GM15510 (cell line): Measurements from ENCODE around the gene MLN.

Source experiments
- POLR2A ChIP-seq: IDR thresholded peaks from 3 replicates; pipeline ENCODE4 v1.6.1; 2011; ENCODE audit warnings: borderline replicate concordance; ENCODE audit not compliant: insufficient read length; ENCODE audit errors: extremely low read depth

Gene MLN

DNA sequence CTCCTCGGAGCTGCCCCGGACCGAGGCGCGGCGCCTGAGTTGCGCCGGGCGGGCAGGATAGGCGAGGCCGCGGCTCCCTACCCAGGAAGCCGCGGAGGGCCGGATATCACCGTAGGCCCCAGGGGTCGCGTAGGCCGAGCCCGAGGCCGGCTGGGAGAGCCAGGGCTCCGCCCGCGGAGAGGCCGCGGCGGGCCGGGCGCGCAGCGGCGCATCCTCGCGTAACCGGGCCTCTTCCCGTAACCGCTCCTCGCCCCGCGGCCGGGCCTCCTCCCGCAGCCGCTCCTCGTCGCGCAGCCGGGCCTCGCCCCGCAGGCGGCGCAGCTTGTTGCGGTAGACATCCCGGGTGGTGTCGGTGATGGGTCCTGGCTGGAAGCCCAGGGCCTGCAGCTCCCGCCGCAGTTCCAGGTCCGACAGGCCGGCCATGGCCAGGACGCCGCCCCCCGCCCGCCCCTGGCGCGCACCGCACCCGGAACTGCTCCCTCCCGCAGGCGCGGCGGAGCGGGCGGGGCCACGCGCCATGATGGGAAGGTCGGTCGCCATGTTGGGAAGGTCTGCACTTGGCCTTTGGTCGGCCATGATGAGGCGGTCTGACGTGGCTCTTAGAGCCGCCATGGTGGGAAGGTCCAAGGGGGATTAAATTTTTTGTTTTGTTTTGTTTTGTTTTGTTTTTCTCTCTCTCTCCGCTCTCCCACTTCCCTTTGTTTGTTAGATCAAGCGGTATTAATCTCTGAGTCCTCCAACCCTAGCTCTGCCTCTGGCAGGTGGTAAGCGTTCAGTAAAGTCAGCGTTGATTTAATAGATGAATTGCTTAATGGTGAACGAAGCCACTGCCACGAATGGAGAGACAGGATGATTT lies 14.9 kb downstream of the MLN start, which contains the start of gene LEMD2:
Gene LEMD2, minus strand, starts transcription at position 437 of the 856 bp plus-strand sequence. Its CDS starts 14 bp downstream, at position 423.
- TF ChIP-seq POLR2A, result peak; percentile 79

DNA sequence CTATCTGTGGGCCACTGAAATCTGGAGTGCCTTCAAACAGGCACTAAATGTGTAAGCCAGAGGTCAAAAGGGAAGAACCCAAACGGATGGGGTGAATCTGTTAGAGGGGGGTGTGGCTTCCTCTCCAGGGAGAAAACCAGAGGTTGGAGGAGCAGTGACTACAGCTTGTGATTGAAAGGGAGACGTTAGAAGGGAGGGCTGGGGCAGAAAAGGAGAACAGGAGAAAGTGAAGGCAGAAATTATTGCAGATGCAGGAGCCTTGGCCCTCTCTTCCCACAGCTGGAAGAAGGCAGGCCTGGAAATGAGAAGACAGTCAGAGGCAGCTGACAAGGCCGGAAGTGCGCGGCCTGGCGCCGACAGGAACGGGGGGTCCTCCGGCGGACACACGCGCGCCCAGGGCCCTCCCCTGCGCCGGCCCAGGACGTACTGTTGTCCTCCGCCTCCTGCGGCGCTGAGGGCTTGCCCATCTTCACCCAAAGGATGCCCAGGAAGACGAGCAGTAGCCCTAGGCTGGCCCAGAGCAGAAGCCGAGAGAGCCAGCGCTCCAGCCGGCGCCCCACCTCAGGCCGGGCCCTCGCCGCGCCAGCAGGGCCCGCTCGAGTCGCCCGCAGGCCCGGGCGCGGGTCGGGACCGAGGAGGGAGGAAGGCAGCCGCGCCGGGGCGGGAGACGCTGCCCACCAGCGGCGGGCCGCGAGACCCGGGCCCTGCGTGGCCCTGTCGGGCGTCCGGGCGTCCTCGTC lies 15.7 kb downstream of the MLN start:
- peak; percentile 49 for TF ChIP-seq POLR2A

DNA sequence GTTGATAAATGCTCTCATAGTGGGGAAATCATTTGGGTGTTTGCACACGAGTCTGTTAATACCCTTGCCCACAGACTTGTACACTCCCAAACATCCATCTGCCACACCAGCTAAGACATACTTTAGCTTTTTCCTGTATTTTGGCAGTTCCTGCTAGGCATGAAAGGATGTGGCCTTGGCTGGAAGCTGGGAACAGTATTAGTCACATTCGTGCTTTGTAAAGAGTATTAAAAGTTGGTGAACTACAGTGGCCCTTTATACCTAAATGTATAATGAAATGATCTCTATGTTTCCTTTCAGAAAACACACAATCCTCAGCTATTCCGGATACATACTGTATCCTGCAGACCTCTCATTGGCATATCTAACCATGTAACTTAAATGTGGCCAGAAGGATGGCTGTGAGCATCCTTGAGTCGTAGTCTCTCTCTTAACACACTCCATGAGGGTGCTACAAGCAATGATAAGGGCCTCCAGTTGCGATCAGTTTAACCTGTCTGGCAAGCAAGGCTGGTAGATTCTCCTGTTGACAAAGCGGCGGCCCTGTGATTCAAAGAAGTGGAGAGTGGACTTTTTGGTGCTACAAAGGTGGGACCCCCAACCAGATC lies 16.4 kb downstream of the MLN start:
- no peak for TF ChIP-seq POLR2A

DNA sequence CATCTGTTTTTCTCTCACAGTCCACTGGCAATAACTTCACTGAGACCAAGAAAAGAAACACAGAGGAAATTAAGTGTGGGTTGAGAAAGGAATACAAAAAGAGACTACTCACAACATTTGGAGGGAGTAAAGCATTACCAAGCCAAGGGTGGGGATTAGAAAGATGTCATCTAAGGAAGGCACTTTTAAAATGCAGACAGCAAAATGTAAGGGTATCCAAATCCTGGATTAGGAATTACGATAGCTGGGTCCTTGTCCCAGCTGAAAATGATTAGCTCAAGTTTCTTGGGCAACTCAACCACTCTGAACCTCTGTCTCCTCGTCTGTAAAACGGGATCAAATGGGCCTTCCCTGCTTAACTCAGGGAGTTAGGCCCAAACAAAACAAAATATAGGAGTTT lies 17.1 kb downstream of the MLN start:
- TF ChIP-seq POLR2A, result no peak

DNA sequence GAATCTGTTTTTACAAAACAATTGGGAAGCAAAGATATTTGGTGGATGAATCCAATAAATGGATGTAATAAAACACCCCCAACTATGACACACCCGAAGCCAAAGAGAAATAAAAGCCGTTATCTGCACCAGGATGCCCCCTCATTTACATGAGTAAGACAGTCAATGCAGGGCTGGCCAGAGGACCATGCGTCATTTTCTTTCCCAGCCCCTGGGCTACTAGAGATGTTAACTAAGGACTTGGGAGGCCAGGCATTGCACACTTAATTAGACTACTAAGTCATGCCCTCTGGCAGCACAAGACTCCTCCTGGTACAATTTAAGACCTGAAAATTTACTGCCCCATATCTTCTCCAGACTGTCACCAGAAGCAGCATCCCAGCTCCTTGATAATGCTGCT lies 18.0 kb downstream of the MLN start:
- TF ChIP-seq POLR2A, result no peak

DNA sequence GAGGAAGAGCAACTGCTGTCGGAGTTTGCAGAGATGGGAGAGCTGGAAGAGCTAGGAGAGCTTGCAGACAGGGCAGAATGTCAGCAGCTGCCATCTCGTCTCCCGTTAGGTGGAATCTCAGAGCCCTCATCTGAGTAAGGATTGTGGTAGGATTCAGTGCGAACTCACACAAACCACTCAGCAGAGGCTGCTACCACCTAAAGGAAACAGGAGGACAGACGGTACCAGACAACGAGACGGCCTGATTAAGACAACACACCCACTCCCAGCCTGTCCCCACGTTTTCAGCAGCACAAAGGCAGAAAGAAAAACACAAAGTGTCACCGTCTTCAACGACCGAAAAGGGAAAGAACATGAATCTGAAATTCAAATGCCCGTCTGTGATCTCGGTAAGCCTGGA lies 19.0 kb downstream of the MLN start:
- no peak for TF ChIP-seq POLR2A

DNA sequence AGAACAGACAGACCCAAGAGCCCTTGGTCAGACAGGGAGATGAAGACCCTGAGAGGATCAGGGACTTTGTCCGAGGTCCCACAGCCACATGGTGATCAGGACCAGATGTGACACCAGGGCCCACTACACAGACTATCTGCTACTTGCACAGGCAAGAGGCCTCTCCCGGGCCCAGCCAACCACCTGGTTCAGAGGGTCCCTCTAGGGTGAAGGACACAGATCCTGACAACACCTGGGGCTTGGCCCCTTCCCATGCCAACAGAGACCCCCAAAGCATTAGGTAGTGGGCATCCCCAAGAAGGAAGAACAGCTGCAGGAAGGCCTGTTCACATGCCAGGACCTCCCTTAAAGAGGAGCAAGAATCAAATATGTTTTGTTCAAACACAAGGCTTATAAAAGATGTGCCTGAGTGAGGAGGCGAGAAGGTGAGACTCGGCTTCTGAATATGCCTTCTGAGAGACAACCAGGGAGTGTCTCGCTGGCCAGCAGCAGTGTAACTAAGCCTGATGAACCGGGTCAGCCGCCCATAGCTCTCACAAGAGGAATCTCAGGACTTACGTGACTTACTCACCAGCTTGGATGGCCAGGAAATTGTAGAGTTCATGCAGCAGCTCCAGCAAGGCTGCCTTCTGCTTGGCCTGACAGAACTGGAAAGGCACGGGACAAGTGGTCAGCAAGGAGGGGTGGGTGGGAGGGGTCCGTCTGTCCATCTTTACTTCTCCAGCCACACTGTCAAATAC lies 19.9 kb downstream of the MLN start:
- no peak for TF ChIP-seq POLR2A

DNA sequence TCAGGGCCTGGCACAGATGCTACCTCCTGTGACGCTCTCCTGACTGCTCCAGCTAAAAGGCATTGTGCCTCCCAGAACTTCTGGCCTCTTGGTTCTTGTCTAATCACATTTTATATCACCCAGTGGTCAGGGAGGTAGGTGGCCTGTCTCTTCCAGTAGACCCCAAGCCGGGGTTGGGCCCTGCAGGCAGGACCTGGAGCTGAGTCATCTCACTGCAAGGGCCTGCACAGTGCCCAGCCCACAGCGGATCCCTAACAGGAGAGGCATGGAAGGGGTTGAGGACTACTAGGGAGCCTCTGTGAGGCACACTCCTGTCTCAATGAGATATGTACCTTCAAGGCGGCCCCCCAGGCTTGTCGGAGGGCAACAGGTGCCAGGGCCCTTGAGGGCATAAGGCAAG lies 21.2 kb downstream of the MLN start:
- TF ChIP-seq POLR2A, result no peak

DNA sequence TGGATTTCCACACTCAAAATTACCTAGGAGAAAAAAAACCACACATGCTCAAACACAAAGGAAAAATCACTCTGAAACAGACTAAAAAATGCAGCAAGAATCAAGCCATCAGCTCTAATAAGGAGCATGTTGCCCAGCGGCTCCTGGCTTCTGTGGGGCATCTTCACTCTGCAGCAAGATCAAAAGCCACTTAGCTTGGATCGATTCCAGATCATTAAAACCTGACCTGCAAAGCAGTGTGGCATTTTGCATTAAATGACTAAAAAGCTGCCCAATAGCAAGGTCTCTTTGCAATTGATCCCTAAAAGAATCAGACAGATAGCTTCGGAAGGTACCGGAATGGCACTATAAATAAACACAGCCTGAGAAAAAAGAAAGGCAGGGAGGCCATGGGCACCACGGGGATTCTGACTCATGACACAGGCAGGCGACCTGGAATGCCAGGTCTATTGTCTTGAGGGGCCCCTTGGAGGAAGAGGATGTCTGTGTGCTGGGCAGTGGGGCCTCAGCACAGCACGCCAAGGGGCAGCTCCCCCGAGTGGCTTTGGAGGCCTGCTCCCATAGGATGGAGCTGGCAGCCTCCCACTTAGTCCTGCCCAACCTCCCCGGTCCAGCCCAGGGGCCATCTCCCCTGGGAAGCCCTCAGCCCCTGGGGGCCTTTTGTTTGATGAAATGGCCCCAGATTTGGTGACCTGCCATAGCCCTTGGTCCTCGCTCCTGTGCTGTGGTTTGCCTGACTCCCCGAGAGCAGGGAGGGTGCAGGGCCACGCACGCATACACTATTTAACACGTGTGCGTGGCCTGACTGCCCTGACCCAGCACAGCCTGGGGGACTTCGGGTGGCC lies 22.4 kb downstream of the MLN start:
- TF ChIP-seq POLR2A, result no peak

DNA sequence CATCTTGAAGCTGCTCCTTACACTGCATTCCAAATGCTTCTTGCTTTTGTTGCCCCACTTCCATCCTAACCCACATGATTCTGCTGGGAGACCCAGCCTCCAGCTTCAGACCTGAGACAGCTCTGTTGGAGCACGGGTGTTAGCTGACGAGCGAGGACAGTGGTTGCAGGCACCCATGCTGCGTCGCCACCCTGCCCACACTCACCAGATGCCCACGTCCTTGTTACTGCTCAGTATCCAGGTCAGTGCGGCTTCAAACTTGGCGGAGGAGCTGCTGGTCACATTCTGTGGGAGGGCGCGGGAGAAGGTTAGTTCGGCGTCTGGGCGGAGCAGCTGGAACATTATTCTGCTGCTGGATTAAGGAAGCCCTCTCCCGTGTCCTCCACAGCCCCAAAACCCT lies 23.9 kb downstream of the MLN start:
- TF ChIP-seq POLR2A, result no peak

DNA sequence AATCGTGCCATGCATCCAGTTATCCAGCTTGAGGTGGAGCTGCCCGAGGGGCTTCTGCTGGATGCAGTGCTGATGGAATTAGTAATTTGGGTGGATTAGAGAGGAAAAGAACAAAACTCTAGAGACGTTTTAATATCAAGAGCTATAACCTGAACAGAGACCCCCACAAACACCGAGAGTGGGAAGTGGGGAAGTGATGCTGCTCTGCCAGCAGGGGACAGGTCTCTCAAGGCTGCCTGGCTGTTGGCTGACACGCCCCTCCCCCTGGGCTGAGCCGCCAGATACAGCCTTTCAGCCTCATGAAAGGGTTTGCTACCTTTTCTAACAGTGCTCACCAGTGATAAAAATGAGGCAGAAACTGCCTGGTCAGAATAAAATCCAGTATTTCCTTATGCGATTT lies 24.5 kb downstream of the MLN start:
- TF ChIP-seq POLR2A, result no peak

DNA sequence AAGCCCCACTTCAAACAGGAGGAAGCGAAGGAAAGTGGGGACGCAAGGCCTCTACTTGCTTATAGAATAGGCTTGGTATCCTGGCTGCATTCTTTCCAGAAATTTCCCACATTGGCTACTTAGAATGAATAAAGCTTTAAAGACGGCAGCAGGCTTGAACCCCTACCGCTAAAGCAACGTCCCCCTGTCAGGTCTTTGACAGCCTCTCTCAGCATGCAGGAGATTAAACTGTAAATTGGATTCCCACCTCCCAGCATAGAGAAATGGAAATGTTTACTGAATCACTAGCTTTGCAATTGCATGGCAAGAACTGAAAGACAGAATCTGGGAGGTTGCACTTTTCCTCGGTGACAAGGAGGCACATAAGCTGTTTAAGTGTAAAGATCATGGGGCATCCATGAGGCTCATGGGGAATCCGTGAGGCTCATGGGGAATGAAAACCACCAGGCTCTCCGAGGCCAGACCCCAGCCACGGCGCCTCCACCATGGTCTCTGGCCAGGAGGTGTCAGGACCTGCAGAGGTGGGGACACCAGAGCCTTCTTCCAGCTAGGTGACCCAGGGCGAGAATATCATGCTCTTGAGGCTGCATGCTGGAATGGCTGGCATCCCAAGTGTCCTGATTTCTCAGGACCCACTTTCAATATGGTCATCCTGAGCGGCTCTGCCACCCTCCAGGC lies 25.2 kb downstream of the MLN start:
- TF ChIP-seq POLR2A, result no peak
